ENCODE results near the gene AIFM3.
"Not testable (repeated sequence)": the region's sequence is repeated elsewhere in the genome, so short reads cannot be mapped to it uniquely, and the experiment has no call there.

Gene AIFM3

GRCh38 chr22:20966883-20967696 lies at the start of gene AIFM3:
Gene AIFM3, plus strand, starts transcription at chr22:20967255. Its CDS starts 690 bp downstream, at chr22:20967945.
- no peak for TF ChIP-seq JUND (IDR thresholded peaks at IDR 0.05; ENCODE audit: low read depth)
- no peak for DNase-seq (ENCODE audit: low read depth in 1 of 2, low spot score in 1 of 2)
- in situ Hi-C loops (cut with HindIII; ENCODE audit: low pct_unique_long_range_greater_than_20kb, low sequenced_read_pairs), result no loop called here

- TF ChIP-seq JUND (IDR thresholded peaks at IDR 0.05; ENCODE audit: low read depth), result no peak
- in situ Hi-C loops (cut with HindIII; ENCODE audit: low pct_unique_long_range_greater_than_20kb, low sequenced_read_pairs), result no loop called here
- peak in 1 of 2 experiments; percentile 38 for DNase-seq (ENCODE audit: low read depth in 1 of 2, low spot score in 1 of 2)
These were observed 48.3 kb upstream of the AIFM3 start for GRCh38 chr22:20918663-20919218.

GRCh38 chr22:20919718-20920117 lies 47.3 kb upstream of the AIFM3 start:
- no peak for TF ChIP-seq JUND (IDR thresholded peaks at IDR 0.05; ENCODE audit: low read depth)
- in situ Hi-C loops (cut with HindIII; ENCODE audit: low pct_unique_long_range_greater_than_20kb, low sequenced_read_pairs), result no loop called here
- DNase-seq (ENCODE audit: low read depth in 1 of 2, low spot score in 1 of 2), result no peak

- no peak for DNase-seq (ENCODE audit: low read depth in 1 of 2, low spot score in 1 of 2)
- TF ChIP-seq JUND (IDR thresholded peaks at IDR 0.05; ENCODE audit: low read depth), result no peak
- in situ Hi-C loops (cut with HindIII; ENCODE audit: low pct_unique_long_range_greater_than_20kb, low sequenced_read_pairs), result no loop called here
These were observed 46.2 kb upstream of the AIFM3 start for GRCh38 chr22:20920881-20921203.

GRCh38 chr22:20922141-20922751 lies 44.8 kb upstream of the AIFM3 start:
- in situ Hi-C loops (cut with HindIII; ENCODE audit: low pct_unique_long_range_greater_than_20kb, low sequenced_read_pairs), result no loop called here
- TF ChIP-seq JUND (IDR thresholded peaks at IDR 0.05; ENCODE audit: low read depth), result no peak
- DNase-seq (ENCODE audit: low read depth in 1 of 2, low spot score in 1 of 2), result peak in 1 of 2 experiments; percentile 18

- in situ Hi-C loops (cut with HindIII; ENCODE audit: low pct_unique_long_range_greater_than_20kb, low sequenced_read_pairs), result no loop called here
- no peak for DNase-seq (ENCODE audit: low read depth in 1 of 2, low spot score in 1 of 2)
- TF ChIP-seq JUND (IDR thresholded peaks at IDR 0.05; ENCODE audit: low read depth), result no peak
These were observed 40.8 kb upstream of the AIFM3 start for GRCh38 chr22:20926243-20926642.

- TF ChIP-seq JUND (IDR thresholded peaks at IDR 0.05; ENCODE audit: low read depth), result no peak
- in situ Hi-C loops (cut with HindIII; ENCODE audit: low pct_unique_long_range_greater_than_20kb, low sequenced_read_pairs), result no loop called here
- no peak for DNase-seq (ENCODE audit: low read depth in 1 of 2, low spot score in 1 of 2)
These were observed 39.0 kb upstream of the AIFM3 start for GRCh38 chr22:20927940-20928572.

- in situ Hi-C loops (cut with HindIII; ENCODE audit: low pct_unique_long_range_greater_than_20kb, low sequenced_read_pairs), result no loop called here
- DNase-seq (ENCODE audit: low read depth in 1 of 2, low spot score in 1 of 2), result no peak
- no peak for TF ChIP-seq JUND (IDR thresholded peaks at IDR 0.05; ENCODE audit: low read depth)
These were observed 38.5 kb upstream of the AIFM3 start for GRCh38 chr22:20928573-20928967.

- in situ Hi-C loops (cut with HindIII; ENCODE audit: low pct_unique_long_range_greater_than_20kb, low sequenced_read_pairs), result no loop called here
- DNase-seq (ENCODE audit: low read depth in 1 of 2, low spot score in 1 of 2), result no peak
- no peak for TF ChIP-seq JUND (IDR thresholded peaks at IDR 0.05; ENCODE audit: low read depth)
These were observed 37.1 kb upstream of the AIFM3 start for GRCh38 chr22:20930004-20930403.

- in situ Hi-C loops (cut with HindIII; ENCODE audit: low pct_unique_long_range_greater_than_20kb, low sequenced_read_pairs); DNase-seq (ENCODE audit: low read depth in 1 of 2, low spot score in 1 of 2): not testable (repeated sequence)
These were observed 36.6 kb upstream of the AIFM3 start for GRCh38 chr22:20930435-20930834.

GRCh38 chr22:20931126-20931654 lies 35.9 kb upstream of the AIFM3 start:
- in situ Hi-C loops (cut with HindIII; ENCODE audit: low pct_unique_long_range_greater_than_20kb, low sequenced_read_pairs), result no loop called here
- no peak for DNase-seq (ENCODE audit: low read depth in 1 of 2, low spot score in 1 of 2)
- TF ChIP-seq JUND (IDR thresholded peaks at IDR 0.05; ENCODE audit: low read depth), result no peak

GRCh38 chr22:20933910-20934309 lies 33.1 kb upstream of the AIFM3 start:
- no peak for DNase-seq (ENCODE audit: low read depth in 1 of 2, low spot score in 1 of 2)
- in situ Hi-C loops (cut with HindIII; ENCODE audit: low pct_unique_long_range_greater_than_20kb, low sequenced_read_pairs), result no loop called here
- TF ChIP-seq JUND (IDR thresholded peaks at IDR 0.05; ENCODE audit: low read depth), result no peak

GRCh38 chr22:20935049-20935448 lies 32.0 kb upstream of the AIFM3 start:
- in situ Hi-C loops (cut with HindIII; ENCODE audit: low pct_unique_long_range_greater_than_20kb, low sequenced_read_pairs); DNase-seq (ENCODE audit: low read depth in 1 of 2, low spot score in 1 of 2): not testable (repeated sequence)

GRCh38 chr22:20935780-20936539 lies 31.1 kb upstream of the AIFM3 start:
- DNase-seq (ENCODE audit: low read depth in 1 of 2, low spot score in 1 of 2); in situ Hi-C loops (cut with HindIII; ENCODE audit: low pct_unique_long_range_greater_than_20kb, low sequenced_read_pairs): not testable (repeated sequence)

Data from T47D (cell line).